Fibroblast of the aortic adventitia (primary cell): ENCODE data around the gene DDX51. TPM values are rescaled to one million over a fixed set of nuclear protein-coding genes. Genes with fewer than 3 reads are reported as not detected.

Experiments used
- DNase-seq: peaks from one replicate; pipeline ENCODE4 v3.0.0-alpha.2; 2010; ENCODE audit warnings: low read depth
- H3K4me3 ChIP-seq: 2 replicates; pipeline ENCODE4 v1.5.1; 2011; ENCODE audit warnings: low read depth, mild to moderate bottlenecking, control low read depth, low read length, moderate library complexity
- CTCF ChIP-seq: IDR thresholded peaks from 2 replicates; pipeline ENCODE4 v1.5.1; 2011; ENCODE audit warnings: mild to moderate bottlenecking, low read length, control low read depth, inconsistent platforms; ENCODE audit not compliant: insufficient read depth
- total RNA-seq: library from RNA; depleted of rRNA; stranded (reverse); fragments of >200 nt; gene quantifications from 2 replicates; pipeline ENCODE4 v1.2.3, GENCODE V29; 2012; ENCODE audit warnings: low replicate concordance

The DDX51 gene
- total RNA-seq, 1 donor, result 9.4 TPM

- DNase-seq, result no peak
- no peak overlapping the region for H3K4me3 ChIP-seq
- TF ChIP-seq CTCF, result no peak
Observed at GRCh38 chr12:132173135-132174014, 29.3 kb upstream of the DDX51 start.

- TF ChIP-seq CTCF, result no peak
- H3K4me3 ChIP-seq, result no peak overlapping the region
- no peak for DNase-seq
Observed at GRCh38 chr12:132172619-132173018, 28.5 kb upstream of the DDX51 start.

GRCh38 chr12:132171968-132172521 lies 27.9 kb upstream of the DDX51 start:
- no peak overlapping the region for H3K4me3 ChIP-seq
- no peak for DNase-seq
- TF ChIP-seq CTCF, result no peak

GRCh38 chr12:132171293-132171967 lies 27.3 kb upstream of the DDX51 start:
- H3K4me3 ChIP-seq, result no peak overlapping the region
- DNase-seq, result no peak
- TF ChIP-seq CTCF, result no peak

GRCh38 chr12:132170637-132171292 lies 26.6 kb upstream of the DDX51 start:
- no peak for TF ChIP-seq CTCF
- H3K4me3 ChIP-seq, result no peak overlapping the region
- DNase-seq, result no peak

GRCh38 chr12:132170094-132170636 lies 26.0 kb upstream of the DDX51 start:
- H3K4me3 ChIP-seq, result no peak overlapping the region
- no peak for TF ChIP-seq CTCF
- peak; percentile 88 for DNase-seq
